NCI-H526 (cell line): ENCODE data around the gene OR51S1.
"Not testable (repeated sequence)": the region's sequence is repeated elsewhere in the genome, so short reads cannot be mapped to it uniquely, and the experiment has no call there.

Experiments used
- DNase-seq, 2 experiments: peaks; one replicate each; lab custom pipeline; 2025; lab: John Stamatoyannopoulos, UW

The OR51S1 gene

DNA sequence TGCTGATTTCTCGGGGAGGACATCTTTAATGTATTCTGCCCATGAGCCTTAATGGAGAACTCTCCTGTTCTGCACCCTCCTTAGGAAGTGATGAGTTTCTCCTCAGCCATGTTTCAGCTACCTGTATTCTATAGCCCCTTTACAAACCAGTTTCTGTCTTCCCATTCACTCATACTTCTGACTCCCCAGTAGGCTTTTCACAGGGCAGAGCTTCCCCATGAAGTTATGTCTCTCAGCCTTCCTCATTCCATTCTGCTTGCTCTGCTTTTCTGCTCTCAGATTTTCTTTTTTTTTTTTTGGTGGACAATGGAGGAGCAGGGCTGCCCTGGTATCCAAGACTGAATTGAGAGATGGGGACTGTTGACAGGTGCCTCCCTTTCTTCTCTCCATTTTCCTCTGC is 40.5 kb downstream of the OR51S1 start:
- no peak for DNase-seq

DNA sequence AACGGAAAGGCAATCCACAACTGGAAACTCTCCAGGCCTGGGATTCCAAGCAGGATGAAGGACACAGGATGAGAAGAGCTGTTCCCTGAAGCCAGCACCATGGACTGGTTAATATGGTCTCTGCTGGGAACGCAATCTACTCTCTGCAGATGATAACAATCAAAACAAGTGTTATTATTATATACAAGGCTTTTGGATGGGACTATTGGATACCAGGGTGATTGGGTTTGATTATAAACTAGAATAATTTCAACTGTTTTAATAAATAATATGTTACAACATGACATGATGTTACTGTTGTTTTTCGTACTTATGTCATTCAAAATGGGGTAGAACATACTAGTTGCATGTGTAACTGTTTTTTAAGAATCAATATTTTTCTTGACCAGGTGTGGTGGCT is 44.7 kb downstream of the OR51S1 start, which contains the start of gene OR52R1:
TSS of gene OR52R1 (minus strand) at position 101 of the 400 bp plus-strand sequence. CDS start at position 101, 0 bp downstream.
- DNase-seq = no peak

DNA sequence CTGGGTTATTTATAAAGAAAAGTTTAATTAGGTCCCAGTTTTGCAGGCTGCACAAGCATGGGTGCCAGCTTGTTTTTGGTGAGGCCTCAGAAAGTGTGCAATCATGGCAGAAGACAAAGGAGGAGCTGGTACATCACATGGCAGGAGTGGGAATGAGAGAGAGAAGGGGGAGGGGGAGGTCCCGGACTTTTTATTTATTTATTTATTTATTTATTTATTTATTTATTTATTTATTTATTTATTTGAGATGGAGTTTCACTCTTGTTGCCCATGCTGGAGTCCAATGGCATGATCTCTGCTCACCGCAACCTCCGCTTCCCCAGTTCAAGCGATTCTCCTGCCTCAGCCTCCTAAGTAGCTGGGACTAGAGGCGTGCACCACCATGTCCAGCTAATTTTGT is 47.7 kb downstream of the OR51S1 start:
- DNase-seq = not testable (repeated sequence)

DNA sequence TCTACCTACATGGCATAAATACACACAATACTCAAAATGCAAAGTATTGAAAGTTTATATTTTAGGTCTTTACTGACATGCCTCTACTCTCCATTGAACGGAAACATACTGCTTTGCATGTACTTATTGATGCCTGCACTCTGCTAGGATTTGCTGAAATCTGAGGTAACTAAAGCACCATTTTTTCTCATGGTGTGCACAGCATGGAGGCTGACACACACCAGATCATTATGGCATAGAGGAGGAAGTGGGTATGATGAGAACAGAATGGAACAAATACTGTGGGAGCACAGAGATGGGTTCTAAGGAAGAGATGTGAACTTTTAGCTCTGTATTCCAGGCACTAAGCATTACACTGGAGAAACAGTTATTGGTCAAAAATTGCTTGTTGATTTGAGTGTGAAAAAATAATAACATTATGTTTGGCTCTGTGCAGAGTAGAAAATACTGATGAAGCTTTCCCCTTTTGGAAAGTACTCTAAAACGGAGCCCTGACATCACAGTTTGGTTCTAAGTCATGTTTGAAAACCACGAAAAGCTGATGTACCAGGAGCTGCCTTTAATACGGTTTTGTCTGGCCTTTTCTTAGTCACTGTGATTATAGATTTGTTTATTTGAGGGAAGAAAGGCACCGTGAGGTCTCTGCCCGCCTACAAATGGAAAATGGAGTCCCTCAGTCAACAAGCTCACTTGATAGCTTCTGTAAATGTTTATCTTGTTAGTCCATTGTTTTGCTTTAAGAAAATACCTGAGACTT is 50.4 kb downstream of the OR51S1 start:
- DNase-seq = no peak
